ENCODE results near the gene KTN1.

Gene KTN1, protein sequence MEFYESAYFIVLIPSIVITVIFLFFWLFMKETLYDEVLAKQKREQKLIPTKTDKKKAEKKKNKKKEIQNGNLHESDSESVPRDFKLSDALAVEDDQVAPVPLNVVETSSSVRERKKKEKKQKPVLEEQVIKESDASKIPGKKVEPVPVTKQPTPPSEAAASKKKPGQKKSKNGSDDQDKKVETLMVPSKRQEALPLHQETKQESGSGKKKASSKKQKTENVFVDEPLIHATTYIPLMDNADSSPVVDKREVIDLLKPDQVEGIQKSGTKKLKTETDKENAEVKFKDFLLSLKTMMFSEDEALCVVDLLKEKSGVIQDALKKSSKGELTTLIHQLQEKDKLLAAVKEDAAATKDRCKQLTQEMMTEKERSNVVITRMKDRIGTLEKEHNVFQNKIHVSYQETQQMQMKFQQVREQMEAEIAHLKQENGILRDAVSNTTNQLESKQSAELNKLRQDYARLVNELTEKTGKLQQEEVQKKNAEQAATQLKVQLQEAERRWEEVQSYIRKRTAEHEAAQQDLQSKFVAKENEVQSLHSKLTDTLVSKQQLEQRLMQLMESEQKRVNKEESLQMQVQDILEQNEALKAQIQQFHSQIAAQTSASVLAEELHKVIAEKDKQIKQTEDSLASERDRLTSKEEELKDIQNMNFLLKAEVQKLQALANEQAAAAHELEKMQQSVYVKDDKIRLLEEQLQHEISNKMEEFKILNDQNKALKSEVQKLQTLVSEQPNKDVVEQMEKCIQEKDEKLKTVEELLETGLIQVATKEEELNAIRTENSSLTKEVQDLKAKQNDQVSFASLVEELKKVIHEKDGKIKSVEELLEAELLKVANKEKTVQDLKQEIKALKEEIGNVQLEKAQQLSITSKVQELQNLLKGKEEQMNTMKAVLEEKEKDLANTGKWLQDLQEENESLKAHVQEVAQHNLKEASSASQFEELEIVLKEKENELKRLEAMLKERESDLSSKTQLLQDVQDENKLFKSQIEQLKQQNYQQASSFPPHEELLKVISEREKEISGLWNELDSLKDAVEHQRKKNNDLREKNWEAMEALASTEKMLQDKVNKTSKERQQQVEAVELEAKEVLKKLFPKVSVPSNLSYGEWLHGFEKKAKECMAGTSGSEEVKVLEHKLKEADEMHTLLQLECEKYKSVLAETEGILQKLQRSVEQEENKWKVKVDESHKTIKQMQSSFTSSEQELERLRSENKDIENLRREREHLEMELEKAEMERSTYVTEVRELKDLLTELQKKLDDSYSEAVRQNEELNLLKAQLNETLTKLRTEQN (N-terminal part only)

DNA sequence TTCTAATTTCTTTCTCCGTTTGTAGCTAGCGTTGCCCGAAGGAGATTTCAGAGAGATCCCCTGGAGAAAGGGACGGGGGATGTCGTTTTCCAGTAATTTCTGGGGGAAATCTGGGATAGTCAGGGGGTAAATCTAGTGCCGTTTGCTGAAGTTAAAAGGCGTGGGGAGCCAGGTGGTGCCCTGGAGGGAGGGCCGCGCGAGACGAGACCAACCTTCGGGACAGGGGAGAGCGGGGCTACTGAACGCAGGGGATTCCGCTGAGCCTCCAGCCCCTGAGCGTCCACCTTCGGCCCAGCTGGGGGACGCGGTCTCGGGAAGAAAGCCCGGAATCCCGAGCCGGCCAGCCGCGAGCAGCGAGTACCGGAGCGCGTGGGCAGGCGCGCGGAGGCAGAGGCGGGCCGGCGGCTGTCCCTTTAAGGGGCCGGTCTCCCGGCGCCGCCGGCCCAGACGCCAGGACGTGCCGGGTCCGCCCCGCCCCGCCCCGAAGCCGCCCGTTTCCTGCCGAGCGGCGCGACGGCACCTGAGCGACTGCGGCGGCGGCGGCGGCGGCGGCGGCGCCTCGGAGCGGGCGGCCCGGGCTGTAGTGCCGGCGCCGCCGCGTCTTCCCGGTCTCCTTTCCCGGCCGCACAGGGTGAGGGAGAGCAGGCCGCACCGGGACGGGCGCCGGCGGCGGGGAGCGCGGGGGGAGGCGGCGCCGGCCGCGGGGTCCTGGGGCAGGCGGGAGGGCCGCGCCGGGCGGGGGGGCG, at the start of gene KTN1:
TSS of gene KTN1 (plus strand) at position 484 of the 746 bp plus-strand sequence. CDS start 31,842 bp downstream, outside the sequence.
- peak; percentile 58 to 79 (median 70) for DNase-seq

DNA sequence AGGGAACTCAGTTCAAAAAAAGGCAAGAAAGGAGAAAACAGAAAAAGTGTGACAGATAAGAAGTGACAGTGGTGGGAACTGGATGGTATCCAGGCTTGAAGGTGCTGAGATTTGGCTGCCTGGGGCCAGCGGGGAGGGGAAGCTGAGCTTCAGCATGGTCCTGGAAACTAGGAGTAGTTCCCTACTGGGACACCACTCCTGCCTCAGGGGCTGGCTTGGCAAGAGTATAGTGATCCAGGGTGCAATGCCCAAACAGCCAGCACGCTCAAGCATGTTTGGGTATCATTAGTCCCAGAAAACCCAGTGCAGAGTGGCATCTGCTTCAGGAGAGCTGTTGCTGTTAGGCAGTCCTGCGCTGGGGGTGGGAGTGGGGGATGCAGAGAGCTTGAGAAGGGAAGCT, 49.5 kb upstream of the KTN1 start:
- no peak for DNase-seq

- DNase-seq: no peak
Observed at GRCh38 chr14:55532645-55533344, 47.2 kb upstream of the KTN1 start.

DNA sequence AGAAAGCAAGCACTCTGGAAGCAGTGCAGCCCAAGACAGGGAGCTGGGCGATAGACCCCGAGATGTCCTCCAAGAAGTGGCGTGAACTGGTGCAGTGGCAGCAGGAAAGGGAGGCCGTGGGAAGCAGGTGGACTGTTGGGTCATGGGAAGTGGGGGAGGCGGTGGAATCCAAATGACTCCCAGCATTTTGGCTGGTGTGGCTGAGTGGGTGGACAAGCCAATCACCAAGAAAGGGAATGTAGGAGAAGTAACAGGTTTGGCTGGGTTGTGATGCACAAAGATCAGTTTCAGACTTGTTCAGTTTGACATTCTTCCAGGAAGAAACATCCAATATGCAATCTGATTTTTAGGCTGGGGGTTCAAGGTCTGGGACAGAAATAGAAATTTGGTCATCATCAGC, 46.0 kb upstream of the KTN1 start:
- DNase-seq: no peak

- DNase-seq: no peak
Observed at GRCh38 chr14:55535516-55536203, 44.3 kb upstream of the KTN1 start.

DNA sequence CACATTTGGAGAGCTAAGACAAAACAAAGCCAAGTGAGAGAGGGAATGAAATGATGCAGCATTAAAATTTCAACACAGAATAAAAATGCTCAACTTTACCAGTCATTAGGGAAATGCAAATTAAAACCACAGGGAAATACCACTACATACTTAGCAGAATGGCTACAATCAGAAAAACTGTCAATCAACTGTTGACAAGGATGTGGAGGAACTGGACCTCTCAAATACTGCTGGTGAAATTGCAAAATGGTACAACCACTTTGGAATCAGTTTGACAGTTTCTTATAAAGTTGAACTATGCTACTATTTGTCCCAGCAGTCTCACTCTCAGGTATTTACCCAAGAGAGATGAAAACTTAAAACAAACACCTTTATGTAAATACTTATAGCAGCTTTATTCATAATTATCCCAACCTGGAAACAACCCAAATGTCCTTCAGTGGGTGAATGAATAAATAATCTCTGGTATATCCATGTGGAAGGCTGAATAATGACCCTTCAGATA, 43.8 kb upstream of the KTN1 start:
- DNase-seq: no peak

GRCh38 chr14:55537782-55538181, 42.2 kb upstream of the KTN1 start:
- no peak for DNase-seq

- no peak for DNase-seq
Observed at GRCh38 chr14:55539975-55540374, 40.0 kb upstream of the KTN1 start.

DNA sequence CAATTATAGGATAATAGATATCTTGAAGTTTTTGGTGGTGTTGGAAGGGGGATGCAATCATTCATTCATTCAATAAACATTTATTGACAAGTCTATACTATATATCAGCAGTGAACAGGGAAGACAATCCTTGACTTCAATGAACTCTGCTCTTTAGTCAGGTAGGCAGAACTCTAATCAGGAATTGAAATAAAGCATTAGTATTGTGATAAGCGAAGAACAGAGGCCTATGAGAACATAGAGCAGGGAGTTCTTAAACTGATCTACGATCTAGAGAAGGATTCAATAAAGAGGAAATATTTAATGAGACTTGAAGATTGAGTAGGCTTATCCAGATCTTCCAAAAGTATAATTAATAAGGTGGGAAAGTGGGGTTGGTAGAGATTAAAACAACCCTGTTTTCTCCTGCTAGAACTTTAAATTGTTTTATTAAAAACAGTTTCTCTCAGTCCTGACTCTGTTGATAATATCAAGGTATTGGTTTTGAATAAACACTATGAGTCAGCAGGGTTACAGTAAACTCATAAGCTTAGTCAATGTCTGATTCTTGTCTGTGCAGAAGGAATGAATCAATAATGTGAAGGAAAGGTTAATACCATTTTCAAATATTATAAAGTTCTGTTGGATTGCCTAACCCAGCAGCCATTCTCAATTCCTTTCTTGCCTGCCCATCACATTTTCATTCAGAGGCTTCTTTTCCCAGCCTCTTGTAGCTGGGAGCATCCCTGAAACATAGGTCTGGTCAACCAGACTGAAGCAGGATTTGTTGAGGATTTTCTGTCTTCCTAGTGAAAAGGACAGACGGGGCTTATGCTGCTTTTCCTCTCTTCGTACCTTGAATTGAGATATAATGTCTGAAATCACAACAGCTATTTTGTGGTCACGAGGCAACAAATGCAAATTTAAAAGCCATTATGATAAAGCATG, 38.9 kb upstream of the KTN1 start:
- no peak for DNase-seq

DNA sequence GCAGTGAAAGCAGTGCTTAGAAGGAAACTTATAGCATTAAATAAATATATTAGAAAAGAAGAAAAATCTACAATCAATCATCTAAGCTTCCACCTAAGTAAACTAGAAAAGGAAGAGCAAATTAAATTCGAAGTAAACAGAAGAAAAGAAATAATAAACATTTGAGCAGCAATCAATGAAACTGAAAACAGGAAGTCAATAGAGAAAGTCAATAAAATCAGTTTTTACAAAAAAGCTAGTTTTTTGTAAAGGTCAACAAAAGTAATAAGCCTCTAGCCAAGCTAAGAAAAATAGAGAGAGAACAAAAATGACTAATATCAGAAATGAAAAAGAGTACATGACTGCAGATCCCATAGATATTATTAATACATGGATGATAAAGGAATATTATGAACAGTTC, 34.2 kb upstream of the KTN1 start:
- no peak for DNase-seq

DNA sequence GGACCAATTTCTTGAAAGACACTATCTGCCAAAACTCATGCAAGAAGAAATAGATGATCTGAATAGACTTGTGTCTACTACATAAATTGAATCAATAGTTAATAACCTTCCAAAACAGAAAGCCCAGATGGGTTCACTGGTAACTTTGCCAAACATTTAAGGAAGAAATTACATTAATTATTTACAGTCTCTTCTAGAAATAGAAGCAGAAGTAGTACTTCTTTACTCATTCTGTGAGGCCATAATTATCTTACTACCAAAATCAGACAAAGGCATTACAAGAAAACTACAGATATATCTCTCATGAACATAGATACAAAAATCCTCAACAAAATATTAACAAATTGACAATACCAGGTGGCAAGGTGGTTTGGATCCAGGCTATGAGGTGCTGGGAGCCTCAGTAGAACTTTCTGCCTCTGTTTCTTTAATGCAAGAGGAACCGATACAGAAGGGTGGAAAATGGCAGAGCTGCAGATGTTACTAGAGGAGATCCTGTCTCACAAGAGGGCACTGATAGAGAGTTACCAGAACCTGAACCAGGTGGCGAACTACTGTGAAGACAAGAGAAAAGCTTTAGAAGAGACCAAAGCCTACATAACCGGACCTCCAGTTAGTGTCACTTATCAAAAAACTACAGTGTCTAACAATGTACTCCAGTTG, 33.7 kb upstream of the KTN1 start:
- no peak for DNase-seq

GRCh38 chr14:55547650-55548315, 32.2 kb upstream of the KTN1 start:
- no peak for DNase-seq

DNA sequence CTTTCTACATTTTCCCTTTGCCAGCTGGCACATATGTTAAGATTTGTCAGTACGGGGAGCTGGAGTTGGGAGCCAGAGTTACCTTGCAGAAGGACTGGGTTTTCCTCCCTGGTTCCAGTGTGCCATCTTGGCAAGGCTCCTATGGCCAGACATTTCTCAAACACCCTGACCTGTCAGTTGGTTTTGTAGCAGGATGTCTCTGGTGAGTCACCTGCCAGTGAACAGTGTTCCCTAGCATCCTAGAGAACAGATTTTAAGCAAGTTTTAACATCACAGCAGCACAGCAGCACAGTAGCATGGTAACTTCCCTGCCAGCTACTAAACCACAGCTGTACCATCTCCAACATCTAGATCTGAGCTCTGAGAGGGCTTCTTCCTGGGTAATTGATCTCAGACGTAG, 26.2 kb upstream of the KTN1 start:
- DNase-seq: no peak

- DNase-seq: no peak
Observed at GRCh38 chr14:55556929-55557623, 22.9 kb upstream of the KTN1 start.

GRCh38 chr14:55562135-55562534, 17.9 kb upstream of the KTN1 start:
- no peak for DNase-seq

DNA sequence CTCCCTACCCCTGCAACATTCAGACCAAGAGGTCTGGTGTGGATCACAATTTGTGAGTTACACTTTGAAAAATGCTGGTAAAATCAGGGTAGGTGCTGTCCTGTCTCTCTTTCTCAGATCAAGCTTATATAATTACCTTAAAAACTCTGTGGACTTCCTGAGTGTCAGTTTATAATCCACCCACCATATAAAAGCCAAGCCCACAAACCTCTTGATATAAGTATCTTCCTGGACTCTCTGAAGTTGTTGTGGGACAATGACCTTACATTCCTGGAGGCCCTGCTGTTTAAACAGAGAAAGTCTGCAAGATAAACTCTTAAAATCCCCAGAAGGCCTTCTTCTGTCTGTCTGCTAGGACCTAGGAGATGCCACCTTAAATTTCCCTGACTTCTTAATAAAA, 11.4 kb upstream of the KTN1 start:
- no peak for DNase-seq

DNA sequence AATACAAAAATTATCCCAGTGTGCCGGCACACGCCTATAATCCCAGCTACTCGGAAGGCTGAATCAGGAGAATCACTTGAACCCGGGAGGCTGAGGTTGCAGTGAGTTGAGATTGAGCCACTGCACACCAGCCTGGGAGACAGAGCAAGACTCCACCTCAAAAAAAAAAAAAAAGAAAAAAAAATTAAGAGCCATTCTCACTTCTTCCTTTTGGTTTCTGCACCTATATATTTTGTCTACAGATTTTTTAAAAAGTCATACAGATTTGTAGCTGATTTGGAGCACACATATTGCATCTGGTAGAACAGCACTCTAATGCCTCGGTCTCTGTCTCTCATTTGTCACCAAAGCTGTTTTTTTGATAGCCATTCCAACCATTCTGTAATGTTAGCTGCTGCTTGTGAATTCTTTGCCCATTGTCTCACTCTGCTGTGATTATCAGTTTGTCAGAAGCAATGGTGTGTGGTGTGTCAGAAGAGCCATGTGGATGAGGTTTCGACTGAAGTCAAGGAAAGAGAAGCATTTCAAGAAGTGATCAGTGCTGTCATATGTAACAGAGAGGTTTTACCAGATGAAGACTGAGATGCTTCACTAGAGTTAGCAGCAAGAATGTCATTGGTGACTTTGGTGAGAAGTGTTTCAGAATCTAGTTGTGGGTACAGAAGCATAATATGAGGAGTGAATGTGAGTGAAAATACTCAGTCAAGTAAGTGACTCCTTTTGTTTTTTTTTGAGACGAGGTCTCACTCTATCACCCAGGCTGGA, 8.7 kb upstream of the KTN1 start:
- no peak for DNase-seq
